GM18873 (cell line): ENCODE data around the gene PHKB.

Experiments
- ATAC-seq: cut with Tn5 transposase; IDR thresholded peaks from one replicate; pipeline ENCODE4 v1.9.1; 2021; ENCODE audit warnings: mild to moderate bottlenecking, moderate library complexity, moderate number of reproducible peaks; ENCODE audit not compliant: unreplicated experiment, low FRiP score

PHKB gene

DNA sequence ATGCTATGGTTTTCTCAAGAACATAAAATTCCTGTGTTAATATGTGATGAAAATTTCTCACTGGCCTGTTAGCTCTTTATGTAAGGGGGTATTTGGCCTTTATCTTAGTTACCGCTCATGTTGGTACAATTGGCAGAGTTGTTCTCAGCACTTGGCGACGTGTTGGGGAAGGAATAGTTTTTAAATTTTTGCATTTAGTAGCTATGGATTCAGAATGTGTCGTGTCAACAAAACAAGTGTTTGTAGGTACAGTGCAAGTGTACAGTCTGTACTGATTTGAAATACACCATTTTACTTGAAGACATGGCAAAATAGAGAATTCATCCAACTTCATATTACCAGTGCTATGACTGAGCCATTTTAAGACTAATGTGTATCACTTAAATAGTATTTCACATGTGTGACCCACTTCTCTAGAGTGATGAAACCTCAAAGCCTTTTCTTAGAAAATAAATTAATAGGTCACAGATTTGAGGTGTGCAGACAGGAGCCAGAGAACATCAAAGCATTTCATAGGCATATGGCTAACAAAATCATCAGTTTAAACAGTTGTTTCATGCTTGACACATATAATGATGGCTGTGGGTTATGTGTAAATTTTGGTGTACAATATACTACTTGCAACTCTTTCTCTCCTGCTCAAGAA lies 150.8 kb downstream of the PHKB start:
- ATAC-seq, result no peak

- ATAC-seq, result no peak
Observed at GRCh38 chr16:47612711-47613110, 151.6 kb downstream of the PHKB start.

GRCh38 chr16:47613251-47613650 lies 152.1 kb downstream of the PHKB start:
- ATAC-seq, result no peak

GRCh38 chr16:47617732-47618131 lies 156.6 kb downstream of the PHKB start:
- ATAC-seq, result no peak

DNA sequence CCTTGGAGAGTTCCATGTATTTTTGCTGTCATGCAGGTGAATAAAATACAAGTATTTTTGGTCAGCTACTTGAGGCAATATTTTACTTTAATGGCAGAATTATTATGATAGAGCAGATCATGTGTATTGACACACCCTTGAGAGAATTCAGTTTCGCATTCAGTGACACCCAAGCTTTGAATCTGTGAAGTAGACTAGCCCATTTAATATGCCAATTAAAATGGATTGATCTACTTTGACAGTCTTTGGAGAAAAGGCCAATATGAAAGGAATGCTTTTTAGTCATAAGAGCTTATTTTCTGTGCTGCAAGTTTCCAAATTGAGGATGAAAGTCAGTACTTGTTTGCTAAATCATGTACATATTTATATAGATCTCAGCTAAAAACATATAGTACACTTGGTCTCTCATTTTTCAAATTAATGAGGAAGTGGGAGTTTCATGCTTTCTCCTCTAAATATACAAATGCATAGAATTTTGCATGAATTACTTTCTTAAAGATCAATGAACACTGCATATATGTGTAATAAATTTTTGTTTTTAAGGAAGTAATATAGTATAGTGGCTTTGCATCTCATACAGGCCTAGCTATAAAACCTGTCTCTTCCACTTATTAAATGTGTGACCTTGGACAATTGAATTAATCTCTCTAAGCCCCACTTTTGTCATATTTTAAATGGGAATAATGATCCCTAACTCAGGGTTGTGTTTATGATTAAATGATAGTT lies 161.5 kb downstream of the PHKB start:
- ATAC-seq, result no peak

DNA sequence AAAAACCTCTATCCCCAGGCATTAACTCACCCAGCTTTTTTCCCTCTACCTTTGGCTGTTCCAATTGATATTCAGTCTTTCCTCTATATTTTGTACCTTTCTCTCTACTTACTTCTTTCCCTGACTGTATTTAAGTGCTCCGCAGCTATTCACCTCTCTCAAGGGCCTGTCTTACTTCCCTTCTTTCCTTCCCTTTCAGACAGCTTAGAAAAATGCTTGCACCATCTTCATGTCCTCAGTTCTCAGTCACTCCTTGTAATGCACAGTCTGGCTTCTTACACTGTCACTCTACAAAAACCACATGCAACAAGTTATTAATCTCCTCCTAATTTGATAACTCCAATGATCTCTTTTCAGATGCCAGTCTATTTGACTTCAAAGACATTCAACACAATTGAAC lies 163.4 kb downstream of the PHKB start:
- no peak for ATAC-seq

DNA sequence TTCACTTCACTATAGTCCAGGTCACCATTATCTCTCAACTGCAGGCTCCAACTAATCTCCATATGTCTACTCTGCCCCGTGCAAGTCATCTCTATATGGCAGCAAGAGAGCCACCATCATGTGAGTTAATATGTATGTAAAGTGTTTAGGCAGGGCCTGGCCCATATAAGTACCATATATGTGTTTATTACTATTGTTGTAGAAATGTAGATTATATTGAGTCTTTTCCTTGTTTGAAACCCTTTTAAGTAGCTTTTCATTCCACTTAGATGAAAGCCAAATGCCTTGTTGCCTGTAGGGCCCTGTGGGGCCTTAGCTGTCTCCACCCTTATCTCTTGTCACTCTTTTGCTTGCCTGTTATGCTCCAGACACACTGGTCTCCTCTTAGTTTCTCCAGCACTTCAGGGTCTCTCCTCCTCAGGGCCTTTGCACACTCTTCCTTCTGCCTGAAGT lies 164.0 kb downstream of the PHKB start:
- no peak for ATAC-seq

DNA sequence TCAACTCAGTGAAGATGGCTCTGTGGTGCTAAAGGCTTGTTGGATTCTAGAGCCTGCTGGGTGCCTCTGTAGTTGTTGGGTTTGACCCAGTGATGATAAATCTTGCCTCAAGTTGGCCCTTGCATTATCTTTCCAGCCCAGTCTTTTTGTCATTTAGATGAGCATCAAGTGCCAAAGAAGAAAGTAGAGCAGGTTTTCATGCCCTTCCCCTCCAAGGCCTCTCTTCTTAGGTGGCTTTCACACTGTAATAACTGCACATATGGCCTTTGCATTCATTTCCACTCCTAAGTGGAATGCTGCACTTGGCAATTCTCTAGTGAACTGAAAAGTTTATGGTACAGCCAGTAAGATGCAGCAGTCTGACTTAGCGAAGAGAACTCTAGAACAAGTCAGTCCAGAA lies 165.1 kb downstream of the PHKB start:
- ATAC-seq, result no peak

GRCh38 chr16:47627085-47627639 lies 166.0 kb downstream of the PHKB start:
- ATAC-seq, result no peak

- no peak for ATAC-seq
Observed at GRCh38 chr16:47627721-47628120, 166.6 kb downstream of the PHKB start.

DNA sequence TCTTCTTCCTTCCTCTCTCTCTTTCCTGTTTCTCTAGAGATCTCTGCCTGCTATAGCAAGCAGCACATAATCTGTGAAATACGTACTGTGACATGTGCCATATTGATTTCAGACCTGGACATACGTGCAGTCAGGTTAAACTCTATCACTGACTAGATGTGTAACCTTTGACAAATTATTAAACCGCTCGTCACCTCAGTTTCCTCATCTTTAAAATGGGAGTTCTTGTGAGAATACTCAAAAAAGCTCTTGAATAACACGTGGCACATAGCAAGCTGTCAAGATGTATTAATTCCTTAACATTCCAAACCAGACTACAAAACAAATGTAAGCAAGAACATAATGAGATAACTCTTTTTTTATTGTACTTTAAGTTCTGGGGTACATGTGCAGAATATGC lies 170.0 kb downstream of the PHKB start:
- ATAC-seq, result no peak

DNA sequence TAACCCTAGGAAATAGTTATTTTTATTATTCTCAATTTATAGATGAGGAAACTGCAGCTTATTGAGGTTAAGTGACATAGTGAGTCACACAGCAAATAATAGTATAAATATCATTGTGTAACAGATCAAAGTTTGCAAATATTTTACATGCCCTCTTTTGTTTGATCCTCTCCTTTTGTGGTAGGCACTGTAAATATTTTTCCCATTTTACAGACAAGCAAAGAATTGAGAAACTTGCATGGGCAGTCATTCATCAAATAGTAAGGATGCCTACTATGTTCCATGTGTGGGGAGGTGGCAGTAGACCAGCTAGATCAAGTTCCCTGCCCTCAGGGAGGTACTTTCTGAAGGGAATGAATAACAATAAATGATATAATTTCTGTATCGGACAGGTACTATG lies 173.0 kb downstream of the PHKB start:
- ATAC-seq, result no peak

GRCh38 chr16:47634727-47635126 lies 173.6 kb downstream of the PHKB start:
- no peak for ATAC-seq

- no peak for ATAC-seq
Observed at GRCh38 chr16:47636501-47637099, 175.5 kb downstream of the PHKB start.

DNA sequence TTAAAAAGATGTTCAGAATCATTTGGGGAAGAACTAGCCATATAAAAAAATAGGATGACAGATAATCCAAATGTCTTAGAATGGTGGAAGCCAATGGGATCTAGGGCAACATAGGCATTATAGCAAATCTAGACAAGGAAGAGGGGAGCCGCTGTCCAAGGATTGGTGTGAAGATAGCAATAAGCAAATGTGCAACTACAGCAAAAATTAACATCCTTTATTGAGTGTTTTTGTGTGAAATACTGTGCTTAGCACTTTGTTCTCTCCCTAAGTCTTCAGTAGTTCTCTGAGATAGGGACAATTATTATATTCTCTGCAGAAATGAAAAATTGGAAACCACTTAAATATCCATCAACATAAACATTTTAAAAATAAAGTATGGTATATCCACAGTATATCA lies 177.0 kb downstream of the PHKB start:
- no peak for ATAC-seq

- no peak for ATAC-seq
Observed at GRCh38 chr16:47640661-47641060, 179.5 kb downstream of the PHKB start.

- no peak for ATAC-seq
Observed at GRCh38 chr16:47643323-47644000, 182.3 kb downstream of the PHKB start.

DNA sequence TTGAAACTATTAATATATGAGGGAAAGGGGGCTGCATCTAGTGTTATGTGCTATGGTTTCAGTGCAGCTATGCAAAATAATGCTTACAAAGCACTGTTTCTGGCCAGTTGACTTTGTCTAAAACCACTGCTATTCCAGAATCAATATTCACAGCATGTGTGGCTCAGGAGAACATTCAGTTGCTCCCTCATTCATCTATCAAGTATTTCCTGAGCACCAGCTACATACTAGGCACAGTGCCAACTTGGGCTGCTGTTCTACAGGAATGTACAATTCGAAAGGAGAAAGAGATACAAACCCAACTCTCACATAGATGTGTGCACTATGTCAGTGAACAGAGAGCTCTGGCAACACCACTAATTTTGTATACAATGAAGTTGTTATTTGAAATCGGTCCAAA lies 183.0 kb downstream of the PHKB start:
- ATAC-seq, result no peak

GRCh38 chr16:47644661-47645060 lies 183.5 kb downstream of the PHKB start:
- no peak for ATAC-seq

DNA sequence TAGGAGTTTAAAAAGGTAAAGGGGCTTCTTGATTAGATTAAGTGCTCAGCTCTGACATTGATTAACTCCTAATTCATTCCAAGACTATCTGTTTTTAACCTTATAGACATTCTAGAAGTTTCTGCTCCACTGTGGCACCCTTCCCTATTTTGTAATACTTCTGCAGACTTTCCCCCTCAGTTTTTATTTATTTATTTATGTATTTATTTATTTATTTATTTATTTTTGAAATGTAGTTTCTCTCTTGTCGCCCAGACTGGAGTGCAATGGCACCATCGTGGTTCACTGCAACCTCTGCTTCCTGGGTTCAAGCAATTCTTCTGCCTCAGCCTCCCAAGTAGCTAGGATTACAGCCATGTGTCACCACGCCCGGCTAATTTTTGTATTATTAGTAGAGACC lies 185.8 kb downstream of the PHKB start:
- no peak for ATAC-seq

- ATAC-seq, result no peak
Observed at GRCh38 chr16:47657032-47657431, 195.9 kb downstream of the PHKB start.
